Vagina (tissue), 2 donors: Measurements from ENCODE around the gene SLC17A7. TPM values are rescaled to one million over a fixed set of nuclear protein-coding genes. Genes with fewer than 3 reads are reported as not detected.

ENCODE experiments used
- DNase-seq, 2 donors: peaks; one replicate each; pipeline ENCODE4 v3.0.0-alpha.2; 2017; ENCODE audit errors: extremely low spot score in 2 of 2
- H3K27ac ChIP-seq: fragments of 200-600 bp; sonication (generic); one replicate; pipeline ENCODE4 v1.5.1; 2019
- H3K27me3 ChIP-seq: fragments of 200-600 bp; sonication (generic); one replicate; pipeline ENCODE4 v1.5.1; 2019
- H3K36me3 ChIP-seq, 2 donors: fragments of 200-600 bp; sonication (generic); one replicate each; pipeline ENCODE4 v1.5.1; 2017 to 2019
- H3K4me1 ChIP-seq: fragments of 200-600 bp; sonication (generic); one replicate; pipeline ENCODE4 v1.5.1; 2019
- H3K4me3 ChIP-seq, 2 donors: fragments of 200-600 bp; sonication (generic); 1 replicate in 1 of 2; 2 replicates in 1 of 2; pipeline ENCODE4 v1.5.1; 2016 to 2019
- H3K9me3 ChIP-seq: fragments of 200-600 bp; sonication (generic); one replicate; pipeline ENCODE4 v1.5.1; 2019
- CTCF ChIP-seq, 3 experiments: fragments of 450-650 bp in 2 of 3; fragments of 200-600 bp in 1 of 3; sonication (generic) in 1 of 3; IDR thresholded peaks; one replicate each; pipeline ENCODE4 v1.5.1; 2017 to 2019; ENCODE audit warnings: antibody characterized with exemption in 3 of 3, mild to moderate bottlenecking in 2 of 3, moderate library complexity in 2 of 3
- POLR2A ChIP-seq, 2 donors: fragments of 450-650 bp; IDR thresholded peaks; one replicate each; pipeline ENCODE4 v1.6.1; 2017; ENCODE audit warnings: antibody characterized with exemption in 2 of 2, mild to moderate bottlenecking in 2 of 2, moderate library complexity in 2 of 2
- POLR2AphosphoS5 ChIP-seq, 2 donors: sonication (generic); formaldehyde crosslinking; IDR thresholded peaks; one replicate each; pipeline ENCODE4 v1.9.0; 2017; ENCODE audit warnings: antibody characterized with exemption in 2 of 2, mild to moderate bottlenecking in 2 of 2, low read depth in 1 of 2; ENCODE audit not compliant: insufficient read depth in 1 of 2
- intact Hi-C: fragments of 100-400 bp; cut with DNase I; formaldehyde crosslinking; loops from one replicate; pipeline ENCODE4 v1.15.1; 2023
- total RNA-seq: library from RNA; depleted of rRNA; stranded (reverse); fragments of >200 nt; gene quantifications from one replicate; pipeline ENCODE4 v1.2.3, GENCODE V29; 2016

SLC17A7 gene
- total RNA-seq, 1 donor from 2014 or later = 0.74 TPM

GRCh38 chr19:49427855-49428546 lies 13.3 kb downstream of the SLC17A7 start:
- Histone ChIP-seq H3K4me1 (peaks cover 20% of the 10 kb centered on the region), H3K27me3 (peaks cover 29% of the 10 kb centered on the region), H3K36me3 (no peaks in the 10 kb centered on the region), H3K9me3 (no peaks in the 10 kb centered on the region), H3K27ac (no peak overlapping the region), H3K4me3 (no peak overlapping the region)
- intact Hi-C loops = no loop called here
- no peak for DNase-seq
- TF ChIP-seq POLR2AphosphoS5 (IDR thresholded peaks at IDR 0.05; ENCODE audit: insufficient read depth in 1 of 2, low read depth in 1 of 2) (no peak), POLR2A (IDR thresholded peaks at IDR 0.05) (no peak), CTCF (IDR thresholded peaks at IDR 0.05) (no peak)

- intact Hi-C loops = no loop called here
- H3K27me3 ChIP-seq = peaks cover 35% of the 10 kb centered on the region
These were observed 14.0 kb downstream of the SLC17A7 start for GRCh38 chr19:49427339-49427738.

GRCh38 chr19:49425922-49426592 lies 15.3 kb downstream of the SLC17A7 start:
- TF ChIP-seq POLR2A (IDR thresholded peaks at IDR 0.05) (no peak), CTCF (IDR thresholded peaks at IDR 0.05) (no peak), POLR2AphosphoS5 (IDR thresholded peaks at IDR 0.05; ENCODE audit: insufficient read depth in 1 of 2, low read depth in 1 of 2) (no peak)
- Histone ChIP-seq H3K36me3 (no peaks in the 10 kb centered on the region), H3K27ac (no peak overlapping the region), H3K4me1 (peaks cover 36% of the 10 kb centered on the region), H3K9me3 (no peaks in the 10 kb centered on the region), H3K4me3 (no peak overlapping the region), H3K27me3 (peaks cover 39% of the 10 kb centered on the region)
- intact Hi-C loops = no loop called here
- no peak for DNase-seq

More at GRCh38 chr19:49427339-49427738, 14.0 kb downstream of the SLC17A7 start:
- Histone ChIP-seq H3K9me3 (no peaks in the 10 kb centered on the region), H3K27ac (no peak overlapping the region), H3K36me3 (no peaks in the 10 kb centered on the region), H3K4me3 (no peak overlapping the region), H3K4me1 (peaks cover 27% of the 10 kb centered on the region)
- TF ChIP-seq POLR2AphosphoS5 (IDR thresholded peaks at IDR 0.05; ENCODE audit: insufficient read depth in 1 of 2, low read depth in 1 of 2) (no peak), POLR2A (IDR thresholded peaks at IDR 0.05) (no peak), CTCF (IDR thresholded peaks at IDR 0.05) (no peak)
- no peak for DNase-seq

GRCh38 chr19:49425178-49425577 lies 16.1 kb downstream of the SLC17A7 start, which contains the start of gene GFY:
Gene GFY (plus strand): TSS chr19:49425388. CDS start chr19:49426431, 1,043 bp downstream.
- no peak for TF ChIP-seq POLR2A (IDR thresholded peaks at IDR 0.05)
- no peak within 1 kb of the TSS for H3K27ac ChIP-seq
- H3K36me3 ChIP-seq = no peaks in the 10 kb centered on the region
- no peak within 1 kb of the TSS for H3K4me3 ChIP-seq
- peaks cover 40% of the 10 kb centered on the region for H3K27me3 ChIP-seq
- H3K9me3 ChIP-seq = no peaks in the 10 kb centered on the region
- DNase-seq = no peak
- peaks cover 40% of the 10 kb centered on the region for H3K4me1 ChIP-seq
- intact Hi-C loops = no loop called here

GRCh38 chr19:49423985-49424303 lies 17.4 kb downstream of the SLC17A7 start:
- intact Hi-C loops = no loop called here
- DNase-seq = no peak
- no peak overlapping the region for H3K4me3 ChIP-seq
- no peak for TF ChIP-seq POLR2AphosphoS5 (IDR thresholded peaks at IDR 0.05; ENCODE audit: insufficient read depth in 1 of 2, low read depth in 1 of 2)
- TF ChIP-seq POLR2A (IDR thresholded peaks at IDR 0.05) = no peak
- no peak for TF ChIP-seq CTCF (IDR thresholded peaks at IDR 0.05)
- H3K36me3 ChIP-seq = no peaks in the 10 kb centered on the region
- peaks cover 40% of the 10 kb centered on the region for H3K27me3 ChIP-seq
- H3K9me3 ChIP-seq = no peaks in the 10 kb centered on the region
- H3K27ac ChIP-seq = no peak overlapping the region
- peaks cover 40% of the 10 kb centered on the region for H3K4me1 ChIP-seq
